ENCODE measurements around the gene TDP1.
A peak's percentile ranks its signal among the peaks of the same experiment; 100 is the strongest.

The TDP1 gene

DNA sequence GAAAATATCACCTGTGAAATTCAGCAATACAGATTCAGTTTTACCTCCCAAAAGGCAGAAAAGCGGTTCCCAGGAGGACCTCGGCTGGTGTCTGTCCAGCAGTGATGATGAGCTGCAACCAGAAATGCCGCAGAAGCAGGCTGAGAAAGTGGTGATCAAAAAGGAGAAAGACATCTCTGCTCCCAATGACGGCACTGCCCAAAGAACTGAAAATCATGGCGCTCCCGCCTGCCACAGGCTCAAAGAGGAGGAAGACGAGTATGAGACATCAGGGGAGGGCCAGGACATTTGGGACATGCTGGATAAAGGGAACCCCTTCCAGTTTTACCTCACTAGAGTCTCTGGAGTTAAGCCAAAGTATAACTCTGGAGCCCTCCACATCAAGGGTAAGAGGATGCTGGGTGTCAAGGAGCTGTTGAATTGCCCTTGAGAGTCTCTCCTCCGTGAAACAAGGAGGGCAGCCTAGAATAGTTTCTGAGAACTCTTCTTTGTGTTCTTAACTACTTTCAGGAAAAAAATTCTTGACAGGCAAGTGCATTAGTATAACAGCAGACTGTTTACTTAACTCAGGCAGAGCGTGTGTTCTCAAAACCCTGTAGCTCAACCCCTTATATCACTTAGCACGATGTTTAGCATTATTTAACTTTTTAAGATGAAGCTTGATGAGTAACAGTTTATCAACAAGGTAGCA, 7.7 kb downstream of the TDP1 start:
- H3K4me3 ChIP-seq (ENCODE audit: low read length), result no peak overlapping the region
- no peak for DNase-seq (ENCODE audit: low read depth)
- TF ChIP-seq, protein P1, sequence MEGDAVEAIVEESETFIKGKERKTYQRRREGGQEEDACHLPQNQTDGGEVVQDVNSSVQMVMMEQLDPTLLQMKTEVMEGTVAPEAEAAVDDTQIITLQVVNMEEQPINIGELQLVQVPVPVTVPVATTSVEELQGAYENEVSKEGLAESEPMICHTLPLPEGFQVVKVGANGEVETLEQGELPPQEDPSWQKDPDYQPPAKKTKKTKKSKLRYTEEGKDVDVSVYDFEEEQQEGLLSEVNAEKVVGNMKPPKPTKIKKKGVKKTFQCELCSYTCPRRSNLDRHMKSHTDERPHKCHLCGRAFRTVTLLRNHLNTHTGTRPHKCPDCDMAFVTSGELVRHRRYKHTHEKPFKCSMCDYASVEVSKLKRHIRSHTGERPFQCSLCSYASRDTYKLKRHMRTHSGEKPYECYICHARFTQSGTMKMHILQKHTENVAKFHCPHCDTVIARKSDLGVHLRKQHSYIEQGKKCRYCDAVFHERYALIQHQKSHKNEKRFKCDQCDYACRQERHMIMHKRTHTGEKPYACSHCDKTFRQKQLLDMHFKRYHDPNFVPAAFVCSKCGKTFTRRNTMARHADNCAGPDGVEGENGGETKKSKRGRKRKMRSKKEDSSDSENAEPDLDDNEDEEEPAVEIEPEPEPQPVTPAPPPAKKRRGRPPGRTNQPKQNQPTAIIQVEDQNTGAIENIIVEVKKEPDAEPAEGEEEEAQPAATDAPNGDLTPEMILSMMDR (conservative IDR thresholded peaks at IDR 0.05; ENCODE audit: low read length), result no peak

DNA sequence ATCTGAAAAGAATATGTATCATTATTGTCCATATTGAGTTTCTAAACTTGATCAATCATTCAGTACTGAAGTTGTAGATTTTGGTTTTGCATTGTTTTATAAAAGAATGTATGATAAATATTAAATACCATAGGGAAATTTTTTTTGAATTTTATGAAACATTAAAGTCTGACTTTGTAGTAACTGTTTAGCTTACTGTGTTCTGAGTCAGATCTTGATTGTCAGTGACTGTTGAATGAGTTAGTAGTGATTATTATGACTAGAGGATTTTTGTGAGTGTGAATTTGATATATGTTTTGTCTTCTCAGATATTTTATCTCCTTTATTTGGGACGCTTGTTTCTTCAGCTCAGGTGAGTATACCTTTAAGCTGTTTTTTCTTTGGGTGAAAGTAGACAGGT, 10.1 kb downstream of the TDP1 start:
- TF ChIP-seq, protein P1 (conservative IDR thresholded peaks at IDR 0.05; ENCODE audit: low read length), result no peak
- H3K4me3 ChIP-seq (ENCODE audit: low read length), result no peak overlapping the region
- DNase-seq (ENCODE audit: low read depth), result no peak

DNA sequence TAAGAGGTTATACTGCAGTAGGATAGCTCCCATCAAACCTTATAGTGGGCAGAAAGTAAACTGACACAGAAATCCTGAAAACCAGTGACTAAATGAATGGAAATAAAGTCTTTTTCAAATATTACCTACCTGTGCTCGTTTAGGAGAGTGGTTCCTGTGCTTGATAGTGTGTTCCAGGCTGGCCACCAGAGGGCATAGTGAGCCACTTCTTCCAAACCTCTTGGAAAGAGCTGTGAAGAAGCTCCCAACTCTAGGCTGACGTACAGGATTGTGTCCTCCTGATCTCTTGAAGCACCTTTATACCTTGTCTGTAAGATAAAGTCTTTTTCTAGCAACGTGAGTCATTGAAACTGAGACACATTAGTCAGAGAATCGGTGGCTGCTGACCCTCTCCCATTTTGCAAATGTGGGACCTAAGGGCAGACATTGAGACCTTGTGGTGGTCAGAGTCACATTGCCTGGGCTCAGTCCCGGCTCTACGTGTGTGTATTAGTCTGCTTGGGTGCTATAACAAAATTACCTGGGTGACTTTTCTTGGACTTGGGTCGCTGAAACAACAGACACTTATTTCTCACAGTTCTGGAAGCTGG, 17.6 kb downstream of the TDP1 start:
- DNase-seq (ENCODE audit: low read depth), result peak; percentile 72
- no peak overlapping the region for H3K4me3 ChIP-seq (ENCODE audit: low read length)
- TF ChIP-seq, protein P1 (conservative IDR thresholded peaks at IDR 0.05; ENCODE audit: low read length), result peak; percentile 97

DNA sequence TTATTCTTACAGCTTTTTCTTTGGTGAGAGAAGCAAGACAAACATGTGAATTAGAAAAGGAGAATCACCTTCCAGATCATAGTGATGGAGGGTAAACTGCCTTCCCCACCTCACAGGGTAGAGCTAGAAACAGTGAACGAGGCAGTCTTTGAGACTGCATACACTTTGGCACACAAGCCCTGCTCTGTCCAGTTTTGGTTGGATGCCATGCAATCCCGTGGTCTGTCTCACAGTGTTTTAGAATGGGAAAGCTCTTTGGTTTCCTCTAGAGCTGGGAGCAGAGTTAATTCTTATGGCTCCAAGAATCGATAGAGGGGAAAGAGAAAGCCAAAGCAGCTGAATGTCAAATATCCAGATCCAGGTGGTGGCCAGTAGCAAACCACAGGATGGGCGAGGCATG, 21.9 kb downstream of the TDP1 start:
- TF ChIP-seq, protein P1 (conservative IDR thresholded peaks at IDR 0.05; ENCODE audit: low read length), result no peak
- no peak overlapping the region for H3K4me3 ChIP-seq (ENCODE audit: low read length)
- no peak for DNase-seq (ENCODE audit: low read depth)

DNA sequence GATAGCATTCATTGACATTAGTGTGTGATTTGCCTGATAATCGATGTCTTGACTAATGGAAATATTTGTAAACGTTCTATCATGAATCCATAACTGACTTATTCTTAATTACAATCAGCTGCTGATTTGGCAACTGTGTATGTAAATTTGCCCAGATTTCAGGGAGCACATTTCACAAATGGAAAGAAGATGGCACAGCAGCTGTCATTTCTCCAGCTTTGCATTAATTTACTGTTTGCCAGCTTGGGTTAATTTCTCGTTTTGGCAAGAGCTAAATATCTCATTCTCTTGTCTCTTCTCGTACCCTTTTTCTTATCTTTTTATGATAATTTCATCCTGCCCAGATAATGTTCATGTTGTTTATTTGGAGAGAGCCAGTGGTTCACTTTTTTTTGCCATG, 22.9 kb downstream of the TDP1 start:
- DNase-seq (ENCODE audit: low read depth), result no peak
- TF ChIP-seq, protein P1 (conservative IDR thresholded peaks at IDR 0.05; ENCODE audit: low read length), result no peak
- H3K4me3 ChIP-seq (ENCODE audit: low read length), result no peak overlapping the region

DNA sequence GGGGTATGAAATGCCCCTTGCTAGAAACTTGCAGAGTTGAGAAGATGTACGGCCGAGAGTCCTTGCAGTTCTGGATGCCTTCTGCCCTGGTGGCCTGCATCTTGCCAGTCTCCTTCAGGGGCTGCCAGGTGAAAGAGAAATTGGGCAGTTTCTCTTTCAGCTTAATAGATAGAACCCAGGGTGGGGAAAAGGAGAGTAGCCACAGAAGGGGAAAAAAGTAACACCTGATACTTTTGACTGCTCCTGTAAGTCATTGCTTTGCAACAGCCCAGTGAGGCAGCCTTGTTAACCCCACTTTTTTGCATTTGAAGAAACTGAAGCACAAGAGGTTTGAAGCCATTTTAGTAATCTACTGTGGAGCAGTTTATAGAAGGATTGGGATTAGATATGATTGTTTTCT, 27.6 kb downstream of the TDP1 start:
- DNase-seq (ENCODE audit: low read depth), result no peak
- no peak overlapping the region for H3K4me3 ChIP-seq (ENCODE audit: low read length)
- TF ChIP-seq, protein P1 (conservative IDR thresholded peaks at IDR 0.05; ENCODE audit: low read length), result no peak

DNA sequence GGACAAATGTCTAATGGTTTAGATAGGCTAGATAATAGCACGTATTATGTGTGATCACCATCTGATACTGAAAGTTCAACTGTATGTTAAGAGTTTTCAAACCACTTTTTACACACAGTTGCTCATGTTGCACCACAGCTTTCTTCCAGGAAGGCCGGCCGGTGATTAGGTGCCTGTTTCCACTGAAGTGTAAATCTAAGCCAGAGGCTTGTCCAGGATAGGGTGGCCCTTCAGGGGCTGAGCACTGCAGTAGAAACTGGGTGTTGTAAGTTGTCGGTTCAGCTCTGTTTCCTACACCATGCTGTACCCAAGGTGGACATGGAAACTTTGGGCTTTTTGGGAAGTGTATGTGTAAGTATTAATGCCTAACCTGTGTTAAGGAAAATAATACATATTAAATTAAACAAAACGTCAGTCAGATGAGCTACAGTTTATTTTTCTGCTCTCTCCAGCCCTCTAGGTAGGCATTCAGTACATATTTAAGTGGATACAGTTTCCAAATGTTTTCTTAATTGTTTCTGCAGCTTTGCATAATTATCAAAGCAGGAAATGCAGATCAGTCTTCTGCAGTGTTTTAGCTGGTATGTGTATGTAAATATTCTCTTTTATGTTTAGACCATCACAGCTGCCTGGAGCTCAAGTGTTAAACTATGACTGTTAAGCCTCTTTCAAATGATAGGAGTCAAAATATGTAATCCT, 30.9 kb downstream of the TDP1 start:
- TF ChIP-seq, protein P1 (conservative IDR thresholded peaks at IDR 0.05; ENCODE audit: low read length), result no peak
- no peak overlapping the region for H3K4me3 ChIP-seq (ENCODE audit: low read length)
- no peak for DNase-seq (ENCODE audit: low read depth)

Data from AG10803 (cell line).